Measurements from ENCODE around the gene CTBS. TPM values are rescaled to one million over a fixed set of nuclear protein-coding genes. Genes with fewer than 3 reads are reported as not detected.

Gene CTBS
- total and polyA plus RNA-seq, 2 of the 8 experiments (the other 6 are each of a cell fraction or from before 2014, with no cell fraction given) = 3.3 to 4.1 TPM

DNA sequence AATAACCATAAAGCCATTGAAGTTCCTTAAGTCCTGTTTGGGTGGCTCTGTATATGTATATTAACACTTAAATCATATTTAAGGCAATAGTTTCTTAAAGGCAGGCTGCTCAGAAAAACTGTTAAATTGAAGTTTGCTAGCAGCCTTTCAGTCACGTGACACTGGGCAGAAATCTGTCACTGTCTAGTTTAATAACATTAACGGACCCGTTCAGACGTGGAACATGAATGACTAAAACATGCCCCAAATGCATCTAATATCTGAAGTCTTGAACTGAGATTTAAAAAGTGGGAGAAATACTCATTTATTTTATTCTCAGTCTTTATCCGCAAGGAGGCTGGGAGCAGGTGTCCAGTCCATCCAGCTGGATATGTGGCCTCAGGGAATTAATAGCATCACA lies 71.3 kb downstream of the CTBS start:
- Histone ChIP-seq H3K4me3 (ENCODE audit: extremely low read depth in 1 of 4, insufficient read depth in 2 of 4, low read depth in 3 of 4, low read length in 4 of 4) (no peak overlapping the region), H3K23ac (ENCODE audit: insufficient read length) (no peak overlapping the region), H2BK20ac (ENCODE audit: low read length) (no peak overlapping the region), H2BK5ac (ENCODE audit: low read depth, low read length) (no peak overlapping the region), H4K91ac (replicated peaks; ENCODE audit: insufficient read length, low read length) (no peak overlapping the region), H3K79me2 (ENCODE audit: control insufficient read depth in 1 of 2, insufficient read depth in 2 of 2, low read length in 2 of 2) (peaks cover 3 to 59% of the 10 kb centered on the region in 2 experiments; a peak in 2 of 4 replicates), H4K8ac (ENCODE audit: extremely low read depth, insufficient read depth, low read length) (no peak overlapping the region), H3K9me3 (ENCODE audit: insufficient read depth in 2 of 2, low read depth in 1 of 2, low read length in 1 of 2) (no peaks in the 10 kb centered on the region), H3K27me3 (replicated peaks in 1 of 4; ENCODE audit: control insufficient read depth in 3 of 4, extremely low read depth in 1 of 4, insufficient read depth in 3 of 4, low read length in 3 of 4) (no peaks in the 10 kb centered on the region), H3K4me1 (replicated peaks in 1 of 4; ENCODE audit: control insufficient read depth in 3 of 4, insufficient read depth in 4 of 4, low read length in 3 of 4) (peaks cover 0 to 13% (median 6%) of the 10 kb centered on the region in 4 experiments; a peak in 6 of 7 replicates), H2AFZ (ENCODE audit: low read length) (no peak overlapping the region), H3K23me2 (ENCODE audit: low read depth, low read length) (peaks cover 6% of the 10 kb centered on the region; the same call in 1 of the 2 replicates), H2BK15ac (ENCODE audit: low read length) (no peak overlapping the region), H3K36me3 (ENCODE audit: control insufficient read depth in 2 of 4, insufficient read depth in 4 of 4, low read length in 3 of 4) (peaks cover 0 to 27% (median 5%) of the 10 kb centered on the region in 4 experiments; a peak in 6 of 8 replicates), H2BK120ac (replicated peaks; ENCODE audit: low read depth, low read length) (no peak overlapping the region), H3K4ac (replicated peaks; ENCODE audit: insufficient read length, low read depth, low read length) (no peak overlapping the region), H2AK5ac (ENCODE audit: low read depth, low read length) (no peak overlapping the region), H3K79me1 (ENCODE audit: low read depth, low read length) (peaks cover 4% of the 10 kb centered on the region; the same call in 1 of the 2 replicates), H3K18ac (ENCODE audit: extremely low read depth, low read length) (no peak overlapping the region), H4K5ac (ENCODE audit: insufficient read length, low read depth, low read length) (no peak overlapping the region), H3K27ac (ENCODE audit: low read depth, low read length) (no peak overlapping the region), H3K9ac (replicated peaks in 1 of 4; ENCODE audit: extremely low read depth in 1 of 4, low read depth in 3 of 4, low read length in 3 of 4) (no peak overlapping the region), H3K14ac (ENCODE audit: insufficient read length) (no peak overlapping the region), H3K56ac (replicated peaks; ENCODE audit: insufficient read length, low read depth, low read length) (no peak overlapping the region), H2BK12ac (ENCODE audit: low read depth, low read length) (no peak overlapping the region), H4K20me1 (replicated peaks in 1 of 2; ENCODE audit: control insufficient read depth in 1 of 2, insufficient read depth in 2 of 2, low read length in 2 of 2) (peaks cover 16 to 20% of the 10 kb centered on the region in 2 experiments), H3K4me2 (ENCODE audit: insufficient read depth in 1 of 2, low read depth in 2 of 2, low read length in 2 of 2) (no peak overlapping the region; a peak in 1 of 4 replicates)
- ChIA-PET POLR2A (ENCODE audit: partially characterized antibody) (interaction anchor here (1.3 kb wide), 2 partner anchors 7 to 23 kb away, joined by 3 to 5 read pairs; partner anchors contain the start of gene RPF1), CTCF (ENCODE audit: partially characterized antibody) (interaction anchor here (1.1 to 2.5 kb wide), 6 partner anchors 38 to 442 kb away, joined by 3 to 9 read pairs (median 4); partner anchors contain the start of gene CTBS)
- FAIRE-seq = no peak
- no peak for DNase-seq (ENCODE audit: low read depth in 1 of 2, low spot score in 2 of 2)
- 95% methylated on average over 5 of the region's 5 CpGs; no CpG with 5 or more reads in 1 of the 2 experiments for WGBS, 2 experiments (ENCODE audit: extremely low coverage in 1 of 2, insufficient coverage in 1 of 2, insufficient read length in 1 of 2, insufficient replicate concordance in 2 of 2, low coverage in 1 of 2, low lambda C conversion rate in 2 of 2, missing lambda C conversion rate in 1 of 2)
- TF ChIP-seq EP300 (IDR thresholded peaks at IDR 0.05; ENCODE audit: borderline replicate concordance in 1 of 2, low read depth in 2 of 2, low read length in 2 of 2) (no peak), FOSL1 (IDR thresholded peaks at IDR 0.05; ENCODE audit: insufficient read depth, low read depth, low read length) (no peak), NRF1 (IDR thresholded peaks at IDR 0.05; ENCODE audit: low read depth, low read length) (no peak), POU5F1 (IDR thresholded peaks at IDR 0.05; ENCODE audit: low read depth, low read length) (no peak), RBBP5 (IDR thresholded peaks at IDR 0.05; ENCODE audit: borderline replicate concordance, low read depth, low read length) (no peak), TEAD4 (IDR thresholded peaks at IDR 0.05; ENCODE audit: low read depth, low read length) (no peak), EZH2 (IDR thresholded peaks at IDR 0.05; ENCODE audit: low read depth, low read length, severe bottlenecking) (no peak), TBP (IDR thresholded peaks at IDR 0.05; ENCODE audit: low read depth, low read length) (no peak), GABPA (IDR thresholded peaks at IDR 0.05; ENCODE audit: borderline replicate concordance, insufficient read depth, low read length) (no peak), KDM1A (IDR thresholded peaks at IDR 0.05; ENCODE audit: borderline replicate concordance, low read length) (no peak)
- TF ChIP-seq, protein P1, sequence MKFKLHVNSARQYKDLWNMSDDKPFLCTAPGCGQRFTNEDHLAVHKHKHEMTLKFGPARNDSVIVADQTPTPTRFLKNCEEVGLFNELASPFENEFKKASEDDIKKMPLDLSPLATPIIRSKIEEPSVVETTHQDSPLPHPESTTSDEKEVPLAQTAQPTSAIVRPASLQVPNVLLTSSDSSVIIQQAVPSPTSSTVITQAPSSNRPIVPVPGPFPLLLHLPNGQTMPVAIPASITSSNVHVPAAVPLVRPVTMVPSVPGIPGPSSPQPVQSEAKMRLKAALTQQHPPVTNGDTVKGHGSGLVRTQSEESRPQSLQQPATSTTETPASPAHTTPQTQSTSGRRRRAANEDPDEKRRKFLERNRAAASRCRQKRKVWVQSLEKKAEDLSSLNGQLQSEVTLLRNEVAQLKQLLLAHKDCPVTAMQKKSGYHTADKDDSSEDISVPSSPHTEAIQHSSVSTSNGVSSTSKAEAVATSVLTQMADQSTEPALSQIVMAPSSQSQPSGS (IDR thresholded peaks at IDR 0.05; ENCODE audit: low read length) = no peak

Data from H1 (cell line).